ENCODE results near the gene SULT1A2.
"Not testable (repeated sequence)": the region's sequence is repeated elsewhere in the genome, so short reads cannot be mapped to it uniquely, and the experiment has no call there.

The SULT1A2 gene

GRCh38 chr16:28558456-28558855, 38.4 kb downstream of the SULT1A2 start:
- DNase-seq (ENCODE audit: low spot score) = no peak

- no peak for DNase-seq (ENCODE audit: low spot score)
Observed at GRCh38 chr16:28556914-28557320, 39.9 kb downstream of the SULT1A2 start.

GRCh38 chr16:28555561-28555960, 41.3 kb downstream of the SULT1A2 start:
- DNase-seq (ENCODE audit: low spot score) = no peak

- no peak for DNase-seq (ENCODE audit: low spot score)
Observed at GRCh38 chr16:28554634-28555423, 42.0 kb downstream of the SULT1A2 start.

GRCh38 chr16:28553776-28554633, 42.8 kb downstream of the SULT1A2 start, which contains the start of gene SGF29:
Gene SGF29 (plus strand): TSS chr16:28553920. CDS start chr16:28581070, 27,150 bp downstream.
- peak; percentile 99 for DNase-seq (ENCODE audit: low spot score)

- DNase-seq (ENCODE audit: low spot score) = peak; percentile 49
Observed at GRCh38 chr16:28549301-28549899, 47.5 kb downstream of the SULT1A2 start.

- DNase-seq (ENCODE audit: low spot score) = no peak
Observed at GRCh38 chr16:28548306-28548802, 48.5 kb downstream of the SULT1A2 start.

- DNase-seq (ENCODE audit: low spot score) = no peak
Observed at GRCh38 chr16:28546626-28547025, 50.2 kb downstream of the SULT1A2 start.

GRCh38 chr16:28545964-28546363, 50.9 kb downstream of the SULT1A2 start:
- DNase-seq (ENCODE audit: low spot score) = not testable (repeated sequence)

GRCh38 chr16:28544998-28545397, 51.9 kb downstream of the SULT1A2 start:
- DNase-seq (ENCODE audit: low spot score) = no peak

- DNase-seq (ENCODE audit: low spot score) = no peak
Observed at GRCh38 chr16:28543072-28543471, 53.8 kb downstream of the SULT1A2 start.

- no peak for DNase-seq (ENCODE audit: low spot score)
Observed at GRCh38 chr16:28542646-28543045, 54.2 kb downstream of the SULT1A2 start.

Data from AG20443 (cell line).